Loucy (cell line): ENCODE measurements around the gene GTPBP1.

Experiments
- H2AFZ ChIP-seq: fragments of 200-600 bp; sonication (generic); 2 replicates; pipeline ENCODE4 v1.6.0; 2016; ENCODE audit warnings: antibody characterized with exemption, mild to moderate bottlenecking, low read length, moderate library complexity
- H3F3A ChIP-seq: fragments of 200-600 bp; 2 replicates; pipeline ENCODE4 v1.6.0; 2016; ENCODE audit warnings: antibody characterized with exemption, low read depth, mild to moderate bottlenecking
- H3K27me3 ChIP-seq: fragments of 200-600 bp; sonication (generic); 2 replicates; pipeline ENCODE4 v1.6.1; 2014; ENCODE audit warnings: low read length, mild to moderate bottlenecking; ENCODE audit not compliant: insufficient read depth, poor library complexity, severe bottlenecking
- H3K36me3 ChIP-seq: fragments of 200-600 bp; sonication (generic); 2 replicates; pipeline ENCODE4 v1.6.1; 2016; ENCODE audit warnings: low read length; ENCODE audit not compliant: insufficient read depth
- H3K4me1 ChIP-seq: fragments of 200-600 bp; sonication (generic); 2 replicates; pipeline ENCODE4 v1.5.1; 2014; ENCODE audit warnings: low read length, mild to moderate bottlenecking; ENCODE audit not compliant: insufficient read depth, poor library complexity, severe bottlenecking
- H3K4me2 ChIP-seq: fragments of 200-600 bp; sonication (generic); 2 replicates; pipeline ENCODE4 v1.6.0; 2014; ENCODE audit warnings: antibody characterized with exemption, low read length, low read depth, mild to moderate bottlenecking; ENCODE audit not compliant: poor library complexity, severe bottlenecking
- H3K4me3 ChIP-seq: fragments of 200-600 bp; sonication (generic); 2 replicates; pipeline ENCODE4 v1.5.1; 2014; ENCODE audit warnings: low read length, mild to moderate bottlenecking, mixed read lengths; ENCODE audit not compliant: poor library complexity, severe bottlenecking
- H3K79me2 ChIP-seq: fragments of 200-600 bp; sonication (generic); 2 replicates; pipeline ENCODE4 v1.6.1; 2014; ENCODE audit warnings: low read length; ENCODE audit not compliant: insufficient read depth
- H3K9ac ChIP-seq: fragments of 200-600 bp; sonication (generic); 2 replicates; pipeline ENCODE4 v1.6.0; 2014; ENCODE audit warnings: mild to moderate bottlenecking, low read depth, low read length, moderate library complexity; ENCODE audit not compliant: poor library complexity, severe bottlenecking
- H3K9me2 ChIP-seq: fragments of 200-600 bp; sonication (generic); replicated peaks from 2 replicates; pipeline ENCODE4 v1.6.1; 2016; ENCODE audit warnings: low read depth, low read length, mixed read lengths
- H3K9me3 ChIP-seq: fragments of 200-600 bp; sonication (generic); 2 replicates; pipeline ENCODE4 v1.6.1; 2014; ENCODE audit warnings: mild to moderate bottlenecking, antibody characterized with exemption, low read length, low read depth; ENCODE audit not compliant: insufficient read depth
- H4K20me1 ChIP-seq: fragments of 200-600 bp; sonication (generic); 2 replicates; pipeline ENCODE4 v1.6.0; 2014; ENCODE audit warnings: antibody characterized with exemption, low read length, mild to moderate bottlenecking; ENCODE audit not compliant: insufficient read depth, poor library complexity, severe bottlenecking
- CTCF ChIP-seq: fragments of 200-600 bp; sonication (generic); conservative IDR thresholded peaks from 2 replicates; pipeline ENCODE4 v1.5.1; 2014; ENCODE audit warnings: mild to moderate bottlenecking, antibody characterized with exemption, low read length
- EZH2phosphoT487 ChIP-seq: fragments of 200-600 bp; IDR thresholded peaks from 2 replicates; pipeline ENCODE4 v1.6.1; 2018; ENCODE audit warnings: antibody characterized with exemption, mild to moderate bottlenecking, moderate library complexity, borderline replicate concordance

The GTPBP1 gene

GRCh38 chr22:38740754-38741153, 35.0 kb downstream of the GTPBP1 start:
- H3K79me2 ChIP-seq = peaks cover 4% of the 10 kb centered on the region
- no peaks in the 10 kb centered on the region for H4K20me1 ChIP-seq

GRCh38 chr22:38741166-38741565, 35.4 kb downstream of the GTPBP1 start:
- H3K4me1 ChIP-seq = no peaks in the 10 kb centered on the region
- no peak overlapping the region for H3K4me3 ChIP-seq
- no peaks in the 10 kb centered on the region for H3K9me3 ChIP-seq
- no peaks in the 10 kb centered on the region for H3F3A ChIP-seq
- H3K79me2 ChIP-seq = peaks cover 4% of the 10 kb centered on the region
- no peaks in the 10 kb centered on the region for H3K9me2 ChIP-seq
- H4K20me1 ChIP-seq = no peaks in the 10 kb centered on the region
- TF ChIP-seq CTCF (no peak), EZH2phosphoT487 (no peak)
- H3K4me2 ChIP-seq = no peak overlapping the region
- H3K36me3 ChIP-seq = peaks cover 96% of the 10 kb centered on the region; the same call in 1 of the 2 replicates
- no peak overlapping the region for H2AFZ ChIP-seq
- H3K9ac ChIP-seq = no peak overlapping the region
- no peaks in the 10 kb centered on the region for H3K27me3 ChIP-seq

More at GRCh38 chr22:38740754-38741153, 35.0 kb downstream of the GTPBP1 start:
- no peak overlapping the region for H2AFZ ChIP-seq
- peaks cover 96% of the 10 kb centered on the region; the same call in 1 of the 2 replicates for H3K36me3 ChIP-seq
- no peaks in the 10 kb centered on the region for H3K9me2 ChIP-seq
- H3K27me3 ChIP-seq = no peaks in the 10 kb centered on the region
- no peaks in the 10 kb centered on the region for H3K4me1 ChIP-seq
- no peak overlapping the region for H3K4me3 ChIP-seq
- no peaks in the 10 kb centered on the region for H3F3A ChIP-seq
- H3K9ac ChIP-seq = no peak overlapping the region
- no peak overlapping the region for H3K4me2 ChIP-seq
- no peak for TF ChIP-seq EZH2phosphoT487
- no peak for TF ChIP-seq CTCF
- H3K9me3 ChIP-seq = no peaks in the 10 kb centered on the region

- TF ChIP-seq EZH2phosphoT487 (no peak), CTCF (no peak)
- Histone ChIP-seq H3K9me3 (no peaks in the 10 kb centered on the region), H3K4me3 (no peak overlapping the region), H3K9me2 (no peaks in the 10 kb centered on the region), H3K79me2 (peaks cover 4% of the 10 kb centered on the region), H2AFZ (no peak overlapping the region), H3K27me3 (no peaks in the 10 kb centered on the region), H3F3A (no peaks in the 10 kb centered on the region), H3K4me1 (no peaks in the 10 kb centered on the region), H3K9ac (no peak overlapping the region), H3K36me3 (peaks cover 96% of the 10 kb centered on the region; the same call in 1 of the 2 replicates), H4K20me1 (no peaks in the 10 kb centered on the region), H3K4me2 (no peak overlapping the region)
Observed at GRCh38 chr22:38741576-38741975, 35.8 kb downstream of the GTPBP1 start.
